H1 (cell line): ENCODE data around the gene HNF4A. TPM values are rescaled to one million over a fixed set of nuclear protein-coding genes. Genes with fewer than 3 reads are reported as not detected.

Experiments used
- CTCF ChIA-PET: fragments of 300-600 bp; sonication (Branson Sonifier 250); formaldehyde crosslinking; loops from one replicate; lab custom pipeline; 2021; ENCODE audit not compliant: partially characterized antibody; lab: Charles Lee
- POLR2A ChIA-PET: fragments of 300-600 bp; sonication (Branson Sonifier 250); formaldehyde crosslinking; loops from one replicate; lab custom pipeline; 2021; ENCODE audit warnings: inconsistent platforms; ENCODE audit not compliant: partially characterized antibody; lab: Charles Lee
- DNase-seq, 2 experiments: peaks; one replicate each; pipeline versions ENCODE4 v3.0.0 to v3.0.0-alpha.2; 2010 to 2022; ENCODE audit warnings: low spot score in 2 of 2, low read depth in 1 of 2, mixed read lengths in 1 of 2
- FAIRE-seq: peaks from 2 replicates; lab custom pipeline; 2011; peaks lifted over from hg19 to GRCh38; lab: Jason Lieb, UNC
- H2AFZ ChIP-seq: 2 replicates; pipeline ENCODE4 v1.8.1; 2012; ENCODE audit warnings: low read length, inconsistent platforms
- H2AK5ac ChIP-seq: 2 replicates; pipeline ENCODE4 v1.6.1; 2013; ENCODE audit warnings: low read depth, low read length
- H2BK120ac ChIP-seq: replicated peaks from 2 replicates; pipeline ENCODE3; 2013; ENCODE audit warnings: low read depth, low read length, inconsistent platforms
- H2BK12ac ChIP-seq: 2 replicates; pipeline ENCODE4 v1.6.1; 2013; ENCODE audit warnings: low read depth, low read length
- H2BK15ac ChIP-seq: 2 replicates; pipeline ENCODE4 v1.6.1; 2013; ENCODE audit warnings: low read length
- H2BK20ac ChIP-seq: 2 replicates; pipeline ENCODE4 v1.6.1; 2013; ENCODE audit warnings: low read length
- H2BK5ac ChIP-seq: 2 replicates; pipeline ENCODE4 v1.6.1; 2013; ENCODE audit warnings: low read depth, low read length
- H3K14ac ChIP-seq: 2 replicates; pipeline ENCODE4 v1.6.1; 2013; ENCODE audit warnings: inconsistent platforms; ENCODE audit not compliant: insufficient read length
- H3K18ac ChIP-seq: 2 replicates; pipeline ENCODE4 v1.6.1; 2013; ENCODE audit warnings: low read length; ENCODE audit errors: extremely low read depth
- H3K23ac ChIP-seq: 2 replicates; pipeline ENCODE4 v1.6.1; 2013; ENCODE audit warnings: inconsistent platforms; ENCODE audit not compliant: insufficient read length
- H3K23me2 ChIP-seq: 2 replicates; pipeline ENCODE4 v1.6.1; 2013; ENCODE audit warnings: low read depth, low read length
- H3K27ac ChIP-seq: 2 replicates; pipeline ENCODE4 v1.6.1; 2011; ENCODE audit warnings: low read depth, low read length, inconsistent platforms
- H3K27me3 ChIP-seq, 4 experiments: replicated peaks in 1 of 4; 1 replicate in 1 of 4; 2 replicates in 3 of 4; pipeline versions ENCODE4 v1.6.1 to v1.8.1; 2011 to 2013; ENCODE audit warnings: low read length in 3 of 4, mild to moderate bottlenecking in 3 of 4, inconsistent platforms in 2 of 4, mixed read lengths in 2 of 4, moderate library complexity in 1 of 4; ENCODE audit not compliant: control insufficient read depth in 3 of 4, insufficient read depth in 3 of 4; ENCODE audit errors: extremely low read depth in 1 of 4
- H3K36me3 ChIP-seq, 4 experiments: 2 replicates each; pipeline versions ENCODE4 v1.6.1 to v1.8.1; 2011 to 2013; ENCODE audit warnings: mild to moderate bottlenecking in 4 of 4, low read length in 3 of 4, moderate library complexity in 2 of 4, control low read depth in 1 of 4, inconsistent platforms in 1 of 4; ENCODE audit not compliant: insufficient read depth in 4 of 4, control insufficient read depth in 2 of 4
- H3K4ac ChIP-seq: replicated peaks from 2 replicates; pipeline ENCODE3; 2013; ENCODE audit warnings: low read length, low read depth, mixed read lengths, inconsistent platforms; ENCODE audit not compliant: insufficient read length
- H3K4me1 ChIP-seq, 4 experiments: replicated peaks in 1 of 4; 1 replicate in 1 of 4; 2 replicates in 3 of 4; pipeline versions ENCODE4 v1.6.1 to v1.8.1; 2011 to 2013; ENCODE audit warnings: low read length in 3 of 4, inconsistent platforms in 2 of 4, mixed read lengths in 1 of 4; ENCODE audit not compliant: insufficient read depth in 4 of 4, control insufficient read depth in 3 of 4
- H3K4me2 ChIP-seq, 2 experiments: 2 replicates each; pipeline versions ENCODE4 v1.6.1 to v1.8.1; 2011 to 2013; ENCODE audit warnings: low read depth in 2 of 2, low read length in 2 of 2, control low read depth in 1 of 2, inconsistent platforms in 1 of 2, mild to moderate bottlenecking in 1 of 2; ENCODE audit not compliant: insufficient read depth in 1 of 2
- H3K4me3 ChIP-seq, 4 experiments: fragments of 200-600, 300-600 bp in 1 of 4; sonication (generic), shearing (Covaris generic), sonication (Bioruptor Twin) in 1 of 4; 2 replicates each; pipeline versions ENCODE4 v1.5.1 to v1.8.1; 2011 to 2016; ENCODE audit warnings: low read length in 4 of 4, low read depth in 3 of 4, control low read depth in 2 of 4, inconsistent platforms in 2 of 4, mild to moderate bottlenecking in 2 of 4, mixed read lengths in 1 of 4, moderate library complexity in 1 of 4; ENCODE audit not compliant: insufficient read depth in 2 of 4; ENCODE audit errors: extremely low read depth in 1 of 4
- H3K56ac ChIP-seq: replicated peaks from 2 replicates; pipeline ENCODE3; 2013; ENCODE audit warnings: low read depth, mild to moderate bottlenecking, mixed read lengths, low read length, inconsistent platforms; ENCODE audit not compliant: insufficient read length
- H3K79me1 ChIP-seq: 2 replicates; pipeline ENCODE4 v1.6.1; 2013; ENCODE audit warnings: low read depth, low read length, control low read depth
- H3K79me2 ChIP-seq, 2 experiments: 2 replicates each; pipeline versions ENCODE4 v1.6.1 to v1.8.1; 2012 to 2013; ENCODE audit warnings: low read length in 2 of 2, mild to moderate bottlenecking in 2 of 2, inconsistent platforms in 1 of 2; ENCODE audit not compliant: insufficient read depth in 2 of 2, control insufficient read depth in 1 of 2
- H3K9ac ChIP-seq, 4 experiments: replicated peaks in 1 of 4; 1 replicate in 1 of 4; 2 replicates in 3 of 4; pipeline versions ENCODE4 v1.6.1 to v1.8.1; 2011 to 2013; ENCODE audit warnings: low read depth in 3 of 4, low read length in 3 of 4, control low read depth in 2 of 4, mild to moderate bottlenecking in 2 of 4, moderate library complexity in 2 of 4, inconsistent platforms in 1 of 4; ENCODE audit errors: extremely low read depth in 1 of 4
- H3K9me3 ChIP-seq, 2 experiments: 2 replicates each; pipeline versions ENCODE4 v1.6.1 to v1.8.1; 2012 to 2013; ENCODE audit warnings: mild to moderate bottlenecking in 2 of 2, moderate library complexity in 2 of 2, control low read depth in 1 of 2, inconsistent platforms in 1 of 2, low read depth in 1 of 2, low read length in 1 of 2, mixed read lengths in 1 of 2; ENCODE audit not compliant: insufficient read depth in 2 of 2
- H4K20me1 ChIP-seq, 2 experiments: replicated peaks in 1 of 2; 2 replicates each; pipeline versions ENCODE3 to v1.8.1; 2011 to 2013; ENCODE audit warnings: inconsistent platforms in 2 of 2, low read length in 2 of 2, mild to moderate bottlenecking in 1 of 2; ENCODE audit not compliant: insufficient read depth in 2 of 2, control insufficient read depth in 1 of 2
- H4K5ac ChIP-seq: 2 replicates; pipeline ENCODE4 v1.6.1; 2013; ENCODE audit warnings: low read length, low read depth, mixed read lengths, inconsistent platforms; ENCODE audit not compliant: insufficient read length
- H4K8ac ChIP-seq: 2 replicates; pipeline ENCODE4 v1.8.0; 2013; ENCODE audit warnings: mild to moderate bottlenecking, moderate library complexity, low read length, inconsistent platforms; ENCODE audit not compliant: insufficient read depth; ENCODE audit errors: extremely low read depth
- H4K91ac ChIP-seq: replicated peaks from 2 replicates; pipeline ENCODE3; 2013; ENCODE audit warnings: low read length, mixed read lengths, inconsistent platforms; ENCODE audit not compliant: insufficient read length
- E2F6 ChIP-seq: IDR thresholded peaks from 2 replicates; pipeline ENCODE4 v1.6.1; 2012; ENCODE audit warnings: inconsistent platforms
- KDM1A ChIP-seq: fragments of 200-600, 300-600 bp; sonication (generic); IDR thresholded peaks from 2 replicates; pipeline ENCODE4 v1.7.1; 2016; ENCODE audit warnings: mild to moderate bottlenecking, low read length, borderline replicate concordance
- KDM5A ChIP-seq: fragments of 200-600 bp; IDR thresholded peaks from 2 replicates; pipeline ENCODE4 v1.7.1; 2012; ENCODE audit warnings: mild to moderate bottlenecking, low read length, inconsistent platforms, mixed read lengths
- MAFK ChIP-seq: IDR thresholded peaks from 2 replicates; pipeline ENCODE4 v1.6.1; 2012; ENCODE audit warnings: low read depth, mild to moderate bottlenecking, improper control_type of control experiment, low read length
- SP2 ChIP-seq: IDR thresholded peaks from 2 replicates; pipeline ENCODE4 v1.6.1; 2012; ENCODE audit warnings: mild to moderate bottlenecking, low read length, inconsistent platforms
- WGBS, 2 experiments: shearing (Covaris generic) in 1 of 2; methylation state at CpG; one replicate each; pipeline versions ENCODE4 v1.1.6 to v1.1.7; 2013 to 2015; ENCODE audit warnings: low lambda C conversion rate in 2 of 2, mixed read lengths in 2 of 2, inconsistent platforms in 1 of 2, low coverage in 1 of 2, missing lambda C conversion rate in 1 of 2; ENCODE audit not compliant: insufficient replicate concordance in 2 of 2, insufficient coverage in 1 of 2, insufficient read length in 1 of 2; ENCODE audit errors: extremely low coverage in 1 of 2, missing lambda C conversion rate in 1 of 2; 5-methylcytosine and 5-hydroxymethylcytosine counted together
- polyA plus RNA-seq, 7 experiments: library from polyadenylated mRNA; depleted of rRNA in 3 of 7; stranded (reverse) in 5 of 7; unstranded in 2 of 7; fragments of >200 nt in 5 of 7; fragments of 200-250 nt in 2 of 7; gene quantifications; 1 replicate in 5 of 7; 2 replicates in 1 of 7; 4 replicates in 1 of 7; pipeline versions ENCODE4 v1.2.1 to v1.2.3, GENCODE V29; 2011 to 2013; ENCODE audit warnings: missing spikeins in 2 of 7, mixed read lengths in 2 of 7
- total RNA-seq: library from RNA; stranded (reverse); fragmentation: NEBNext Ultra II Directional; extraction: Animal tissue kit (Norgen Biotek cat#: 25700); gene quantifications from 2 replicates; pipeline ENCODE4 v1.2.1, GENCODE V29; 2021

The HNF4A gene
- total and polyA plus RNA-seq, 2 of the 8 experiments (the other 6 are each of a cell fraction or from before 2014, with no cell fraction given): 0.03 TPM; not detected in 1

- Histone ChIP-seq H3K27me3 (no peaks in the 10 kb centered on the region), H3K27ac (no peak overlapping the region), H3K23ac (no peak overlapping the region), H3K23me2 (no peaks in the 10 kb centered on the region), H2BK5ac (no peak overlapping the region), H3K79me1 (no peaks in the 10 kb centered on the region), H3K79me2 (no peaks in the 10 kb centered on the region), H2BK12ac (no peak overlapping the region), H4K8ac (no peak overlapping the region), H2BK120ac (no peak overlapping the region), H3K4me3 (no peak overlapping the region), H3K9me3 (no peaks in the 10 kb centered on the region), H3K18ac (no peak overlapping the region), H4K5ac (no peak overlapping the region), H3K9ac (no peak overlapping the region), H3K56ac (no peak overlapping the region), H2BK20ac (no peak overlapping the region), H4K20me1 (no peaks in the 10 kb centered on the region), H4K91ac (no peak overlapping the region), H2BK15ac (no peak overlapping the region), H3K36me3 (no peaks in the 10 kb centered on the region), H2AFZ (no peak overlapping the region), H3K4me2 (no peak overlapping the region), H3K4ac (no peak overlapping the region), H3K14ac (no peak overlapping the region), H3K4me1 (no peaks in the 10 kb centered on the region; a peak in 1 of 7 replicates), H2AK5ac (no peak overlapping the region)
- CTCF ChIA-PET: interaction anchor here (1.0 to 4.2 kb wide), 5 partner anchors 28 to 270 kb away, joined by 3 to 13 read pairs (median 6); no protein-coding TSS in a partner anchor
- FAIRE-seq: no peak
- TF ChIP-seq MAFK (no peak), E2F6 (no peak), KDM1A (no peak), SP2 (no peak), KDM5A (no peak)
- no peak for DNase-seq
- POLR2A ChIA-PET: no interaction called here
- 88% methylated on average over 12 of the region's 14 CpGs; no CpG with 5 or more reads in 1 of the 2 experiments for WGBS, 2 experiments
Observed at GRCh38 chr20:44413575-44414345, 58.3 kb downstream of the HNF4A start.
